GM20000 (cell line): ENCODE data around the gene TDG.

Source experiments
- DNase-seq: peaks from one replicate; pipeline ENCODE4 v3.0.0; 2012; ENCODE audit warnings: low spot score
- CTCF ChIP-seq: IDR thresholded peaks from 2 replicates; pipeline ENCODE4 v1.5.1; 2012; ENCODE audit warnings: mild to moderate bottlenecking, control low read depth; ENCODE audit errors: extremely low read depth, missing control alignments

TDG gene

GRCh38 chr12:103962493-103962892 is 3.2 kb upstream of the TDG start:
- no peak for DNase-seq
- no peak for TF ChIP-seq CTCF

GRCh38 chr12:103964805-103965204 is 867 bp upstream of the TDG start:
- no peak for TF ChIP-seq CTCF
- no peak for DNase-seq

- no peak for DNase-seq
- no peak for TF ChIP-seq CTCF
These were observed 450 bp upstream of the TDG start for GRCh38 chr12:103965255-103965589.

- no peak for TF ChIP-seq CTCF
- no peak for DNase-seq
These were observed 1.1 kb downstream of the TDG start for GRCh38 chr12:103966736-103967135.

- TF ChIP-seq CTCF = no peak
- no peak for DNase-seq
These were observed 3.7 kb downstream of the TDG start for GRCh38 chr12:103969391-103969790.

GRCh38 chr12:103973909-103974308 is 8.2 kb downstream of the TDG start:
- TF ChIP-seq CTCF = no peak
- no peak for DNase-seq

GRCh38 chr12:103975368-103975767 is 9.7 kb downstream of the TDG start:
- no peak for TF ChIP-seq CTCF
- no peak for DNase-seq
